Activated CD8-positive, alpha-beta memory T cell treated with anti-CD3 and anti-CD28 coated beads, Interleukin-2, amount 50 U/mL, for 48 hours (primary cell): ENCODE results near the gene DNAI7.

ENCODE experiments used
- DNase-seq: peaks from one replicate; pipeline ENCODE4 v3.0.0-alpha.2; 2020

DNAI7 gene, protein sequence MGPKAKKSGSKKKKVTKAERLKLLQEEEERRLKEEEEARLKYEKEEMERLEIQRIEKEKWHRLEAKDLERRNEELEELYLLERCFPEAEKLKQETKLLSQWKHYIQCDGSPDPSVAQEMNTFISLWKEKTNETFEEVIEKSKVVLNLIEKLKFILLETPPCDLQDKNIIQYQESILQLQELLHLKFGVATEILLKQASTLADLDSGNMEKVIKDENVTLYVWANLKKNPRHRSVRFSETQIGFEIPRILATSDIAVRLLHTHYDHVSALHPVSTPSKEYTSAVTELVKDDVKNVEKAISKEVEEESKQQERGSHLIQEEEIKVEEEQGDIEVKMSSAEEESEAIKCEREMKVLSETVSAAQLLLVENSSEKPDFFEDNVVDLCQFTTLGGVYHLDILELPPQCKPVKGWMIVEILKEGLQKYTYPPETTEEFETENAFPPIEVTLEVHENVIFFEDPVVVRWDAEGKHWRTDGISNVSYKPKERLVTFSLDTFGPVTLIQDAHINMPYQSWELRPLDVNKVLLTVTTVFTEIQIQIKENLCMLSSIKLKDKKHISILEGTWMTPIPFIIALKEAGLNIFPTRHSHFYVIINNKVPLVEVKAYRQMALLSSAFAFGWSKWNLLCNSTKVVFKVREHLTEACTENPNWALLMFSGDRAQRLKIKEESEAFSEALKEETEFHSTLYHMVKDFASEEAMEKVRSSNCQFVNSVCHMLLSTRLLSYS

DNA sequence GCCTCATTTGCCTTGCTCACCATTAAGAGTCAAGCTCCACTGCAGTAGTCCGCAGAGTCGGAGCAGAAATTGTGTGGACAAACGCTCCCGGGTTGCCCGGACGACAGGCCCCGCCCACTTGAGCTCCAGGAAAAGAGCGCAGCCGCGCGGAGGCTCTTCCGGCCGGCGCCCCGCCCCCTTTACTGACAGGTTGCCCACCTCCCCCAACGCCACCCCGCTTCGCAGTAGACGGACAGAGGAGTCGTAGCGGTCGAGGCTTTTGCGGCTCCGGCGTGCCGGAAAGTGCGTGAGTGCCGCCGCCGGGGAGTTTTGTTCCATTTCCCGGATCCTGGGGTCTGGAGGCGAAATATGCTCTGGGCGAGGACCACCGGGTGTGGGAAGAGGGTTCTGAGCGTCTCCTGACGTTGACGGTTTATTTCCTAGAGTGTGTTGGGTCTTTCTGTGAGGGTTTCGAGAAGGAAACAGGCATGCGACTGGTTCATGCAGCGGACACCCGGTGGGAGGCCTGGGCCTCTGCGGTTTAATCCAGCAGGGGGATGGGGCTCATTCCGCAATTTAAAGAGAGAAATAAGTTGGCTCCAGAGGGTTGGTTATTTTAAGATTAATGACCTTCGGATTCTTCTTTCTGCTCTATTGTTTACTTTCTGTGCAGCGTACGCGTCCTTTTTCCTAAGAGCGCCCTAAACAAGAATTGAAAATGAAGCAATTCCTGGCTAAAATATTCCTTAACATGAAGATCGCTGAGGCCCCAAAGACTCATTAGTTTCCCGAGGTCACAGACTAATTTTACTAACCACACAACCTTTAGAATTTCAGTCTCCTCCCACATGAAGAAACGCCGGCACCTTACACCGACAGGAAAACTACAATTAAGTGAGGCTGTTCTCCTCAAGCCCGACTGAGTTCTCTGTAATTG is at the start of gene DNAI7, which contains the start of gene ETFRF1:
TSS of gene DNAI7 (minus strand) at position 105 of the 916 bp plus-strand sequence. CDS start at position 23, 82 bp downstream.
TSS of gene ETFRF1 (plus strand) at position 182 of the 916 bp plus-strand sequence. CDS start 8,720 bp downstream, outside the sequence.
- peak; percentile 97 for DNase-seq

DNA sequence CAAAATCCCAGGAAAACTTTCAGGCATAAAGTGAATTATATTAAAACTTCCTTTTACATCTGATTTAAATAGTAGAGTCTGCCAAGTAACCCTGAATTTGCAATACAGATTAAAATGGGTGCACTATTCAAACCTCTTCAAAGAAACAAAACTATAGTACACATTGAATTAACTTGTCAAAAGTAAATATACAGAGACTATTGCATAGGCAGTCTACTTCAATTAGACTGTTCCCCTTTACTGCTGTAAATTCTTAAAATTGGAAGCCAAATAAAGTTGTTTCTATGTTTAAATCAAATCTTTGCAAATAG is 48.7 kb upstream of the DNAI7 start:
- DNase-seq, result no peak

DNA sequence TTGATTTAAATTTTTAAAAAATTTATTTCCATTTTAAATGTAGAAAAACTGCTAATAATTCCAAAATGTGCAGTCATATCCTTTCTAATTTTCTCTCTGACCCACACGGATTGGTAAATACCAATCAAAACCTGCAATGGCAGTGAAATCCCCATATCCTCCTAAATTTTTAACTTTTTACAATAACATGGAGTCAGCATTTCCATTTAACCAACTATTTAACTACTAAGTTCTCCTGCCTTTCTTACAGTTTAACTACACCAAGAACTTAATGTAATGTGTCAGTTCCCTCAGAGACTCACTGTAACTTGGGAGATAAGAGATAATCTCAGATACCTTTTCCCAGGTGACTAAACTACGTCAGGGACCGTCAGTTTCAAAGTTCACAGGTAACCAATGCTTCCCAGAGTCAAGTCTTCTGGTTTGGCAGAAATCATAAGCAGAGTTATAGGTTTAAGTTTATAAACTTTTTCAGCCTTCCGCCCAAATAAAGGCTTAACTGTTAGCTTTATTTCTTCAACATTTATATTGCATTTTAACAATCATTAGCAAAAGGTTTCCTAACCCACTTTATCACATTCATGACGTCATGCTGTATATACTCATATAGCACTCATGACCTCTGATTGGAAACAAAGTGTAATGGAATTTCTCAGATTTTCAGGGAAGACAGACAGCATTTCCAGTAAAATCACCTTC is 48.2 kb upstream of the DNAI7 start:
- DNase-seq, result no peak

DNA sequence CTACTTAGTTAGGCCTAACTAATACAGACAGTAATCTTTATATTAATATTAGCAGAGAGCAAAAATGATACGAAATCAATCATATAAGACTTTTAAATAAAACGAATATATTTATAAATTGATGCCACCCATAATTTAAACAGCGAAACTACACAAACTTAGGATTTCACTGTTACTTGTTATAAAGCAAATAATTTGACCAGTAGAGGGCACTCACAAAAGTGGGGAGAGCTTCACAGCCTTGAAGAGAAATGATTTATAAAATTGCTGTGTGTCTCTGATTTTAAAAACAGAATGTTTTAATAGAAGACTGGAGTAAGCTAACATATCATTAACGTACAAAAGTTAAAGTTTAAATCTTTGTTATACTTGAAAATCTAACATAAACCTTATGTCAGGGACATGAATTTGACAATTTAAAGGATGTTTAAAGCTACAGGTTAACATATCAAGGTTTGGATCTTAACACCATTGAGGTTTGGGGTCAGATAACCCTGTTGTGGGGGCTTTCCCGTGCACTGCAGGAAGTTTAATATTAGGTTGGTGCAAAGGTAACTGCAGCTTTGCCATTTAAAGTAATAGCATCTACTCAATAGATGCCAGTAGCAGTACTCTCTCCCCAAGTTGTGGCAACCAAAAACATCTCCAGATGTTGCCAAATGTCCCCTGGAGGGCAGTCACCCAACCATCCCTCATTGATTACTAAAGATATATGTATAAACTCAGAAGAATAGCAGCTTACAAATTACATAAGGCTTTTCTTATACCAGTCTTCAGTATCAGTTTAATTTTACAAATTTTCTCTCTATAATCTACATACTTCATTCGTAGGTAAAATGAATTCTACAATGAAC is 46.4 kb upstream of the DNAI7 start:
- DNase-seq, result no peak

DNA sequence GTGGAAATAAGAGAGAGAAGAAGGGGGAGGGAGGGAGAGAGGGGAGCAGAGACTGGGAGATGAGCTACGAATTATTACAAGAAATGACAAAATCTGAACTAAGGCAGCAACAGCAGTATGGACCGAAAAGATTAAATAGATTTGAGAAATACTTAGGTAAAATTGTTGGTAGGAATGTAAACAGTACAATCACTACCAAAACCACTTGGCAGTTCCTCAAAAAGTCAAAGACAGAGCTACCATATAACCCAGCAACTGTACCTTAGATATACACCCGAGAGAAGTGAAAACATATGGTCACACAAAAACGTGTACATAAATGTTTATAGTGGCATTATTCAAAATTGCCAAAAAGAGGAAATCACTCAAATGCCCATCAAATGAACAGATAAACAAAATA is 41.7 kb upstream of the DNAI7 start:
- no peak for DNase-seq

DNA sequence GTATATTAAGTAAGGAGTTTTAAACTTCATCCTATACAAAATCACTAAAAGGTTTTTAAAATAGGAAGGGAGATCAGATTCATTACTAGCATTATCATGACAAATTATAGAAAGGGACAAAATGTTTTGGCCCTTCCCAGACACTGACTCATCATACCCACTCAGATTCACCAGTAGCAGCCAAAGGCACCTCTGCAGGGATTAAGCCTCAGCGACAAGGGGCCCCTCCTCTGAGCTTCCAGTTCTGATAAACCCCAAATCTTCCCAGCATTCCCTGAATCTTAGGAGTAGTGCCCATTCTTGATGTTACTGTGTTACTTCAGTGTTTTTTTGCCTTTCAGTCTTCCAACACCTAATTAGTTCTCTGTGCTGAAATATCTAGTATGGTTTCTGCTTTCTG is 41.2 kb upstream of the DNAI7 start:
- DNase-seq, result no peak

DNA sequence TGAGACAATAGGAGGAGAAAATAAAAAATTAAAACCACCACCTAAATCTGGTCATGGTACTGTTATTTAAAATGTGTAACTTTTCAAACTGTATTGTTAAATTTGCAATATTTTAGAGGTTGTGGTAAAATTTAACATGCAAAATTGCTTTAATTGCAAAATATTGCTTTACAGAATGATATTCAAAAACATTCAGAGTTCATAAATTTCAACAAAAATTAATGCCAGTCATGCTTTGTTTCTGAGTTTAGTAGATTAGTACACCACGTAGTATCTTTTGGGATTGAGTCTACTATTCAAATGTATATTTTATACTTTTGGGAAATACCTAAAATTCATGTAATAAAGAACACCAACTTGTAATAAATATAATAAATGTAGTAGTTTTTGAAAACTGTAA is 18.4 kb upstream of the DNAI7 start:
- no peak for DNase-seq

DNA sequence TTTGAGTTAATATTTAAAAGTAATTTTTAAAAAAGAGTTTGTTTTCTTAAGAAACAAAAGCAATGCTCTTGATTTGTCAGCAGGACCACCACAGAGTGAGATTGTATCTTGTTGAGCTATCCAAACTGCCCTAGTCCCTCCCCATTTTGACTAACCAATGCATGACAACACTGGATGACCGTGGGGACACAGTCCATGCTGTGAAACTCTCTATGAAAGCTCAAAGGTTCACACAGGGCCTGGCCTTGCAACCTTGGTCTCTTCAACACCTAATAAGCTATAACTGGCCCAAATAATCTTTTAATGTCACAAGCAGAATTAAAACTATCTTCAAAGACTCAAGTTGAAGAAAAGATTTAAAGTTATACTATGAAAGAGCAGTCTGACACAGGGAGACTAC is 13.6 kb upstream of the DNAI7 start:
- DNase-seq, result no peak

DNA sequence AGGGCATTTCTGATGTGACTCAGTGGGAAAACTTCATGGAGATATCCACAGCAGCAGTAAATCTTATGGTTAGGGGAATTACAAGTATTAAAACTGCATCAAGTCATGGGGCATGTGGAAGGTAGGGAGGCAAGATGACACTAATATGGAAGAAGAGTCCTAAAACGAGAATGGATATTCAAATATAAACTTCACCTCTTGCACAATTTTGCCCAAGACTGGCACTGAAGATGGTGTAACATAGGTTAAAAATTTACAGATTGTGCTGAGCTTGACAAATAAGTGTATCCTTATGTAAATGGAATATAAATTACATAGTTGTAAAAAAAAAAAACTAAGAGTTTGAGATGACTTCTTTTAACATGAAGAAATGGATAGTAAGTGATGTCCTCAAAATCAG is 12.9 kb upstream of the DNAI7 start:
- DNase-seq, result no peak

DNA sequence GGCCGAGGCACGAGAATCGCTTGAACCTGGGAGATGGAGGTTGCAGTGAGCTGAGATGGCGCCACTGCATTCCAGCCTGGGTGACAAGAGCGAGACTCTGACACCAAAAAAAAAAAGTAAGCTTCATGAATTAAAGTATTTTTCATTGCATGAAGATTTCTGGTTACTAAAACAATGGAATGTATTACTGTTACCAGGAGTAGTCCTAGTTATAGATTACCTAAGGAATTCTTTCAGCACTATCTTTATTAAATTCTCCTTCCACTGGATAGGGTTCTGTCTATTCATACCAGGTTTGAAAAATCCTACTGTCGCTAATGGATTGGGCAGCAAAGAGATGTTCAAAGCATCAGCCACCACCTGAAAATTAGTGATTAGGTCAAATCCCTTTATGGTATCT is 12.5 kb upstream of the DNAI7 start:
- DNase-seq, result no peak

DNA sequence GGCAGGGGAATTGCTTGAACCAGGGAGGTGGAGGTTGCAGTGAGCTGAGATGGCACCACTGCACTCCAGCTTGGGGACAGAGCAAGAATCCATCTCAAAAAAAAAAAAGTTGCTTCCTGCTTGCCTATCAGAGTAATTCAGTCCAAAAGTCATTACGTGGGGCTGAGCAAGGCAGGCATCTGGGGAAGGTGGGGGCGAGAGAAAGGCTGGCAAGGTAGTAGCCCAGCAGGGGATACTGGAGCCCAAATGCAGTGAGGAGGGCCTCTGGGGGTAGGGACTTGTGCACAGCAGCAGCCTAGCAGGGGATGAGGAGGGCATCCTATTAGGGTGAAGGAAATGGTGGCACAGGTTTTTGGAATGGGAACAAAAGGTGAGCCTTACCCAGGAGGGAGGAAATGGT is 7.2 kb upstream of the DNAI7 start:
- DNase-seq, result no peak

DNA sequence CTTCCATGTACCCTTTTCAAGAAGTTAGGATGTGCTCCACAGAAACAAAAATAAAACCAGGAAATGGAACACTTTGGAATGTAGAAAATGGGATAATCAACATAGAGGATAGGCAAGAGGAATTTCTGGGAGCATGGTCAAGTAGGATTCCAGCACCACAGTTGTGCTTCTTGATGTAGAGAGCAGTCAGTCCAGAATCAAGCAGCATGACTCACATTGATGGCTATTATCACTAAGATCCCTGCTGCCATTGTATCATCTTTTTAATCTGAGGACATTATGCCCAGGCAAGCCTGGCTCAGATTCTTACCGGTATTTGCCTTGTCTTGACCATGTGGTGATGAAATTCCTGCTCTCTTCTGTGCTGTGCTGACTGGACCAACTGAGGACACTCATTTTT is 5.7 kb upstream of the DNAI7 start:
- no peak for DNase-seq

DNA sequence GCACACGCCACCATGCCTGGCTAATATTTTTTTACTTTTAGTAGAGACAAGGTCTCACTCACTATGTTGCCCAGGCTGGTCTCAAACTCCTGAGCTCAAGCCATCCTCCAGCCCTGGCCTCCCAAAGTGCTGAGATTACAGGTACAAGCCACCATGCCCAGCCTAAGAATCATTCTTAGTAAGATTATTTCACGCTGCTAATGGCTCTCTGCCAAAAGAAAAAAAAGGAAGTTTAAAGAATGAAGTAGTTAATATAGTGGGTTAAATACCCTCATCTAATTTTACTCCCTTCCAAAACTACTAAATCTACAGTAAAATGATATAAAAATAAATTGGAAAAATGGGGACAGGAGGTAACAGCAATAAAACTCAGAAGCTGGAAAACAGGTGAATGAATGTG is 2.6 kb upstream of the DNAI7 start:
- no peak for DNase-seq

DNA sequence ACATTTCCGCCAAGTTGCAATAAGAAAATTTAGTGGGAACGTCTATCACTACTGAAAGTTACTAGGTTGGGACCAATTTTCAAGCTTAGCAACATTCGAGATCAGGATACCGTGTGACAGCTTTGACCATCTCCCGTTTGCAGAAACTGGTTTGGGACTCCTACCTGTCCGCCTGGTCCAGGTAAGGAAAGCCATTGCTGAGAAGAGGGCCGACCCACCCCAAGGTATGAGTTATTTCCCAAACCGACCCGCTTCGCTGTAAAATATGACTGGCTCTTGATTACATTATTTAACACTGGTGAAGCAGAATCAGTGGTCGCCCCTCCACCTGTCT is 271 bp downstream of the DNAI7 start:
- DNase-seq, result no peak

DNA sequence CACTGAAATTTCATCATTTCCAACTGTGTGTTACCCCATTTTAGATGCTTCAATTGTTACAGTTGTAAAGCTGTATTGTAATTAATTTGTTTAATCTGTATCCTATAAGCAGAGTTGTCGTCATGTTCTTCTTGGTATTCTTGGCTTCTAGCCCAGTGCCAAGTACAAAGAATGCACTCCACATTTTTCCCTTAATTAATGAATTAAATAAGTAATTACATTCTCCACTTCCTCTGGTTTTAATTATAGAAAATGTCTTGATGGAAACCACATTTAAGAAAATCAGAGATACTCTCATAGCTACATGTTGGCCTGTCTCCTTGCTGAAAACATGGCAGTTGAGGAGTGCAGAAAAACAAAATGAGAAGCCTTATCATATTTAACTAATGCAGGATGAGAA is 746 bp downstream of the DNAI7 start:
- no peak for DNase-seq

DNA sequence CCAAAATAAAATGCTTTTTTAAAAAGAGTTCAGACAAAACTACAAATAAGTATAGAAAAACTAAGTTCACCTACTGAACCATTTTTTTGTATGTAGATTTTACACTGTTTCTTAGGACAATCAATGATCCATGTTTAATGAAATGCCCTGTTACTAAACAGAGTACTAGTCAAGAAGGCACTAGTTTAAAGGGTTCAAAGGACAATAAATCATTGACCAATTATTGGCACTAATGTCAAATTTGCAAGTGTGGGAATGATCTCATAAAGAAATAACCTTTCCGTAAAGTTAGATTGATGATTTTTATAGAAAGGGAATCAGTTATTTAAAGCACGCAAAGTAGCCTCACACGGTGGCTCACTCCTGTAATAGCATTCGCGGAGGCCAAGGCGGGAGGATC is 4.2 kb downstream of the DNAI7 start:
- DNase-seq, result no peak

DNA sequence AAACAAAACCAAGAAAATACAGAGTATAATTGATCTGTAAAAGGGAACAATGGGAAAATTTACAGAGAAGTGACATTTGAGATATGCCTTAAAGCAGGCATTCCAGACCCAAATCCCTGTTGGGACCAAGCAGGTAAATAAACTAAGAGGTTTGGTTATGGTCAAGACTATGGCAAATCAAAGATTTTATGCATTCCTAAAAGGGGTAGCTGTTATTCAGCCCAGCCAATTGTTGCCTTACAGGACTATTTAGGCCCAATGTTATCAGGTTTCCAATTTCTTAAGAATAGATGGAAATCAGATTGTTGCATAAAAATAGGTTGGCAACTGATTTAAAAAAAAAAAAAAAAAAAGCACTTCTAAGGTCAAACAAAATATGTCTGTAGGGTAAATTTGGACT is 5.3 kb downstream of the DNAI7 start:
- DNase-seq, result no peak

DNA sequence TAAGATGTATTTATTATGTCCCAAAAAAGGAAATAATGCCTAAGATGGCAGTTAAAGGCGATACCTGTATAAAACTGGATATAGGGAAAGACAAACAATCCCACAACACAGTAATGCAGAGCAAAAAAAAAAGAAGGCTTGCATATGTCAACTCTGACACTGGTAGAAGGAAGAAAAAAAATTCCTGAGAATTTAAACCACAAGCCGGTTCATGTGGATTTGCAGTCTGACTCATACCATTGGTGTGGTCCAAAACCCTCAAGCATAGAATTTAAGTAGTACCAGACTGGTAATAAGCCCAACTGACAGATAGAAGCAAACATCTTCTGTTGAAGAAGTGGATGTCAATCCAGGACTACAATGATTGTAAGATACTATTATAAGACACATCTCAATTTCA is 7.2 kb downstream of the DNAI7 start:
- no peak for DNase-seq

DNA sequence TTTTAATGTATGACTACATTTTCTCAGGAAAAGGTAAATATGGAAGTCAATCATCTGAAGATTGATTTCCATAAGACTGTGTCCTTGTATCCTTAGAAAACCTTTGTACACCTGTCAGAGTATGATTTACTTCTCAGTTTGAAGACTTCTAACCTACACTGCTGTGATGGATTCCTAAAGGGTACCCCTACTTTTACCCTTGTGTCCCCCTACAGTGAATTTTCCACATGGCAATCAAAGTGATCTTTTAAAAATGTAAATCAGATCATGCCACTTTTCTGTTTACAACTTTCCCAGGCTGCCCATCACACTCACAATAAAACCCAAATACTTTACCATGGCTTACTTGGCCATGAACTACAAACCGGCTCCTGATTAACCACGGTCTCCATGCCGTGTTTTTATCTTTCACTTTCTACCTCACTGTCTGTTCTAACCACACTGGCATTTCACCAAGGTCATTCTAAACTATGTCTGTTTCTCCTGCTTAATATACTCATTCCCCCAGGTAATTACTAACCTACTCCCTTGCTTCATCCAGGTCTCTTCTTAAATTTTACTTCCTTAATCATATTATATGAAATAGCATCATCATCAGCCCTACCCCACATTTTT is 8.1 kb downstream of the DNAI7 start:
- no peak for DNase-seq

DNA sequence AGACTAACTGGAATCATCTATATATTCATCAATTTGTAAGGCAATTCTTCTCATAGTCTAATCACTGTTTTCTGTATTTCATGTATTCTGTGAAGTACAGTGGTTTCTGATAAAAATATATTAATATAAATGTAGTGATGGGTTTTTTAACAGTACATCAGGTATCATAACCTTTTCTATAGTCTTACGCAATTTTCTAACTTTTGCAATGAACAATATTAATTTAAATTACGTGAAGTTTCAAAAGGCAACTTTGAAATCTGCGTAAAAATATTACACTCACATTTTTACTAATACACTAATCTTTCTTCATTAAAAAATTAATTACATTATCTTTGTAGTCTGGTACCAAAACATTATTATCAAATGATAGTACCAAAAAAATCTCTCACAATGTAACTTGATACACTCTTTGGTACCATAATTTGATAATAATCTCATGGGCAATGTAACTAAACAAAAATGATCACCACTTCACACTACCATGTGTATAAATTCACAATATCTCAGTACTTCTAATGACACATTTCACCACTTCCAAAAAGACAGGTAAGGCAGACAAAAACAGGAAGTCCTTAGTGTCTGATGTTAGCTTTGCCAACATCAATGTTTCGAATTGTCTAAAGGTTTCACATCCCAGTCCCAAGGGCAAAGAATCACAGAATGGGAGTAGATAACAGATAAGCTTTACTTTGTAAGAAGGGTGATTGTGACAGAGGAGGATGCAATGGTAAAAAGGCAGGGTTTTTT is 8.7 kb downstream of the DNAI7 start:
- no peak for DNase-seq

DNA sequence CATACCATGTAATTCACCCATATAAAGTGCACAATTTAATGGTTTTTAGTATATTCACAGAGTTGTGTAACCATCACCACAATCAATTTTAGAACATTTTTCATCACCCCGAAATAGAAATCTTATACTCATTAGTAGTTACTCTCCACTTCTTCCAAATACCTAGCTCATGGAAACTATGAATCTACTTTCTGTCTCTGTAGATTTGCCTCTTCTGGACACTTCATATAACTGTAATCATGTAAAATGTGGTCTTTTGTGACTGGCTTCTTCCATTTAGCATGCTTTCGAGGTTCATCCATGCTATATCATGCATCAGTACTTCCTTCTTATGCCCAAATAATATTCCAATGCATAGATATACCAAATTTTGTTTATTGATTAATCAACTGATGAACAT is 10.8 kb downstream of the DNAI7 start:
- no peak for DNase-seq
